ENCODE measurements around the gene NCKAP5.

NCKAP5 gene

DNA sequence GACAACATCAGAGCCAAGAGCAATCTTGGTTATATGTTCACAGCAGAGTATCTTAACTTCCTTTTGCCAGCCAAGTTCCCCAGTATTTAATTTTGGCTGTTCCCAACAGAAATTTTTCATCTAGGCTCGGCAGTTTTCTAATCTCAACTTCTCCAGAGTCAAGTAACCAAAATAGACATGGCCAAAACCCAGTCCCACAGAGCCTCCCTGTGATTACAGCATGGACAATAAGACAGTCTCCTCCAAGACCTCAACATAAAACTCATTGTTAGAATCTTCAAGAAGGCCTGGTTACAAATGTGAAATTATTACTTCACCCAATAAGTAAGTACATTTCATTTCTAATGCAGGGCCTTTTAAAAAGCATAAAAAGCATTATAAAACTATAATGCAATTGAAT, 445.7 kb downstream of the NCKAP5 start:
- DNase-seq, result no peak

DNA sequence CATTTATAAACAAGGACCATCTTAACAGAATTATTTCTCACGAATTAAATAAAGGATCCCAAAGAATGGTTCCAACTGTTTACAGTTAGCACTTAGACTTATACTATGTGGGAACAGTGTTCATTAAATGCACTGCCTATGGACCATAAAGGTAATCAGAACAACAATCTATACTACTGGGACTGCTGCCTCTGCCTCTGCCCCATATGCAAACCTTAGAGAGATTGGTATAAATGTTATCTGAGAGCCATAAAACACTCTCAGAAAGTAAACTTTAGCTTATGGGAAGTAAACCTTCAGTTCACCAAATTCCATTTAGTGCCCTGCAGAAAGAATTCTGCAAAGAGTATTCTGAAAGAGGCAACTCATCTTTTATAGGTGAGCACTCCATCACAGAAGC, 448.0 kb downstream of the NCKAP5 start:
- DNase-seq, result no peak

DNA sequence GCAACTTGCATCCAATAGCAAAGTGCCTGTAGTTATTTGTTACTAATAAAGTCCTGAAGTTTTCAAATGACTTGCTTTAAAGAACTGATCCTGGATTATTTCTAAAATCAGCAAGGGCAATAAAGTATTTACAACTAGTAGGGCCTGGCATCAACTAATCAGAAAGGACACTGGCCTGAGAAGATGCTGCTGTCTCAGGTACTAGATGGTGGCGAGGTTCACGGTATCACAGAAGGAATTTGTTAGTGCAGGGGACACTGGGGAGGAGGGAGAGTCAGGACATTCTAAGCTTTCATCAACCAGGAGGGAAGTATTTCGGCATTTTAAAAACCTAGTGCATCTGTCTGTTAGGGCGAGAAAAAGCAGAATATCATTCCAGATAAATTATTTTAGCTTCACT, 458.1 kb downstream of the NCKAP5 start:
- DNase-seq, result no peak

DNA sequence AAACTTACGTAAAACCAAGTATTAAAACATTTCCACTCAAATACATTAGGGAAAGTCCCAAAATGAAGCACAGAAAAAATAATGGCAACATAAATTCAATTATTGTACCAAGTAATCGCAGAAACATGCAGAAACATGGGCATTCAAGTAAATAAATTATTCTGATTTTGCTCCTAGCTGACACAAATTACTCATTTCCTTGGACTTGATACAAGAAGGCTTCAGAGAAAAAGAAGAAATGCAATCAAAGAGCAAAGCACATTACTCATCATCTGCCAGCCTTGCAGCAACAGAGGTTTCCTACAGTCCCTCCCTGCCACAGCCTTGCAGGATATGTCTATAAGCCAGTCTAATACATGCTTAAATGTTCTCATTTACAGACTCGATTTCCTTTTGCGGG, 458.5 kb downstream of the NCKAP5 start:
- no peak for DNase-seq

DNA sequence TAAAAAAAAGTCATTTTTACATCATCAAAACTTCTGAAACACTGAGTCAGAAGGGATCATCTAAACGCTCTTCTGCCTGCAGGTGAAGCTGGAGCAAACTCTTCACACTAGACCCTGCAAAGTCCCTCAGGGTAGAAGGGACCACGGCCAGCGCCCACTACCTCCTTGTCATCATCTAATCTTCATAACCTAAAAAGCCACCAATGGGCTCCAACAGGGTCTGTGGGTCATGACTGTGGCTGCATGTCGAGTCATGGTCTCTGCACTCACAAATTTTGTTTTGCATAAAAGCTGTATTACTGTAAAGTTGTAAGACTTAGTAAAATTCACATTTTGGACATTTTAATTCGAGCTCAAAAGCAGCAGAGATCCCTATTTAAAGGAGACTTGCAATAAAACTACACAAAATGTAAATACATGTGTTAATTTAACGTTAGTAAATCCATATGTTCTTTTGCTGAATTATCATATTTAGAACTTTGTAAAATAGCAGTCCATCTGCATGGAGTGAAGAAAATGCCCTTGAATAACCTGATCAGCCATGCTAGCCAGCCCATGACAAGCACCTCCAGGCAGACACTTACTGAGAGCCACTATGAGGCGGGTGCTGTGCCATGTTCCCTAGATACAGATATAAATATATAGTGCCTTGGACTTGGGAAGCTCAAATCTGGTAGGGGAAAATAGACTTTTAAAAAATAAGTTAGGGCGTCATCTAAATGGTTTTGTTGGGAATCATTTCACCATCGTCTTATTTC, 461.0 kb downstream of the NCKAP5 start:
- DNase-seq, result no peak

DNA sequence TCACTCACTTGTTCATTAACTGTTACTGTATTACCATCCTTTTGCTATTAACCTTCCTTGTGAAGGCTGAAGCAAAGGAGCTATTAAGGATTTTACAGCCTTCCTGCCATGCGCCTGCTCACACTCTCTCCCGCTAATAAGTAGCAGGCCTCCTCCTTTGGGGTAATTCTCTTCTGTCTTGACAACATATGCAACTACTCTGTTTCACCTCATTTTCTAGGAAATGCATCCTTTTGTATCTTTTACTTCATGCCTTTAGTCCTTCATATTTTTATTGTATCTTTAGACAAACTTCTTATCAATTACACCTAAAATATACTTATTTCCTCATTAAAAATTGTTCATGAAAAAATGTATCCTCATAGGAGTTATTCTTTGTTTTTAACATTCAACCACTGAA, 463.4 kb downstream of the NCKAP5 start:
- DNase-seq, result no peak

DNA sequence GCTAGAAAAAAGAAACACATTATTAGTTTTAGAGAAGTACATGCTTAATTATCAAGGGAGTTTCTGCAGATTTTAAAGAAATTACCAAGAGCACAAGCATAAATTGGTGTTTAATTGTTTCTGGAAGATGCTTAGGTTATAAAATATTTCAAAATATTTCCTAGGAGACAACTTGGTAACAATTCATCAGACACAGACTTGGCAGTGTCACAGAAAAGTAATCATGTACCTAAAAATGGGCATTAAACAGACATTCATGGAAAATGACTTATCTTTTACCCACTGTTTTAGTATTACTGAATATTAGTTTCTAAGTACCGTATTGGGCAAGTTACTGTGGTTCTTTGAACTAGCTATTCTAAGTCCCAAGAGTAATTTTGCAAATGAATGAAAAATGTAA, 469.5 kb downstream of the NCKAP5 start:
- no peak for DNase-seq

DNA sequence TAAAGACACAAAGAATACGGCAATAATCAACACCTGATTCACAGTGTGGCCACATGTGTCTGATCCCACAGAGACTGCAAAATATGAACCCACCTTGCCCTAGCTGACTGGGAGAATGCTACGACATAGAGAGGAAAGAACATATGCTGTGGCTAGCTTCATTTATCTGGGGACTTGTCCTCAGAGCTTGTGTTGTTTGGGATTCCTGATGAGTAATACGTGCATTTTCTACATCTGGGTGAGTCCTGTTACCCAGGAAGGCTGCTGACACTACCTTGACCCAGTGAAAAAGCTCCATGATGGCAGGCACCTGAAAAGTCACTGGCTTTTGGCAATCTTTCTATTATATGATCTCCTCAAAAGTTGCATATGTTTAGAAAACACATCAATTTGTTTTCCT, 470.6 kb downstream of the NCKAP5 start:
- no peak for DNase-seq

DNA sequence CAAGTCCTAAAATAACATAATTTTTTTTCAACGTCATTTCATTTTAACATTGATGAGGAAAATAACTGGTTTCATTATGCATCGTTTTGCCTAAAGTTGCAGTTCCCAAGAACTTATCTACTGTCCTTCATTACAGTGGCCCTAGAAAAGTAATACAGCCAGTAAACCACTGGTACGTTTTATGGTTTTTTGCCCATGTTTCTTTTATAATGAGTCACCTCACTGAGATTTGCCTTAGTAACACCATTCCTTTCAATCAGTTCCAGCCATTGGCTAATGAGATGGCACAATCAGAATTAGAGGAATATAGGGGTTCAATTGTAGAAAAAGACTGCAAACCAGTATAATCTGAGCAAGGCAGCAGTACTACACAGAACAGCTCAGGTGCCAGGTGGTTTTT, 475.7 kb downstream of the NCKAP5 start:
- DNase-seq, result no peak

DNA sequence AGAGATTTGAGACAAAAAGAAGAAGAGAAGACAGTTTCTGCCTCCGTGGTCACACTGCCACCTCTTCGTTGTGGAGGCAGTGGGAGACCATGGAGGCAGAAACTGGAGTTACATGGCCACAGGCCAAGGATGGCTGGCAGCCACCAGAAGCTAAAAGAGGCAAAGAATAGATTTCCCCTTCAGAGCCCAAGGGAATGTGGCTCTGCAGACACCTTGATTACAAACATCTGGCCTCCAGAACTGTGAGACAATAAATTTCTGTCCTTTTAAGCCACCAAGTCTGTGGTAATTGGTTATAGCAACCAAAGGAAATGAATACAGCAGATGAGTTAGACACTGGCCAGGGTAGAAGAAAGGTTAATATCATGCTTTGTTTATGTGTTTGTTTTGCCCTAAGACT, 477.9 kb downstream of the NCKAP5 start:
- DNase-seq, result no peak

DNA sequence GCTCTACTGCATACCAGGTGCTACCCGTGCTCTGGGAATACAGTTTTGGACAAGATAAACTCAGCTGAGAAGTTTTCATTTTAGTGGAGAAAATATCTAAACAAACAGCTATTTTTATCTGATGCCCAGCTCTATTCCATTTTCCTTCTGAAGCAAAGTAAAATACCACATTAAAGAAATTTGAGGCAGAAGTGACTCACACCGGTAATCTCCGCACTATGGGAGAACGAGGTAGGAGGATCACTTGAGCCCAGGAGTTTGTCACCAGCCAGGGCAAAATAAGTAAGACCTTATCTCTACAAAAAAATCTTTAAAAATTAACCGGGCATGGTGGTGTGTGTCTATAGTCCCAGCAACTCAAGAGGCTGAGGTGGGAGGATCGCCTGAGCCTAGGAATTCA, 482.1 kb downstream of the NCKAP5 start:
- DNase-seq, result no peak

DNA sequence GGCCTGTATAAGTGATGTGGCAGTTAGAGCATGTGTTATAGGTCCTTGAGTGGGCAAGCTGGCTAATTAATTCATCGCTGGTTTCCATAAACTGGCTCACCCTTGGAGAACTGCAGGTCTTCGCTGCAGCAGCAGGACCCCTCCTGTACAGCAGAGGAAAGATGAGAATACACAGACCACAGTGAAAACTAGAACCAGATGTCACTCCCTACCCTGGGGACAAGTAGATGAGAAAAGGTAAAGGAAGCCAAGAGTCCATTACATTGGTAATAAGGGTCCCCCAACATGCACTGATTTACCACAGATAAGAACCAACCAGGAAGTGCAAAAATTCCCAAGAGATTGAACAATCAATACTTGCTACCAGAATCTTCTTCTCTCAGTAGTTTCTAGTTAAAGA, 482.6 kb downstream of the NCKAP5 start:
- no peak for DNase-seq

DNA sequence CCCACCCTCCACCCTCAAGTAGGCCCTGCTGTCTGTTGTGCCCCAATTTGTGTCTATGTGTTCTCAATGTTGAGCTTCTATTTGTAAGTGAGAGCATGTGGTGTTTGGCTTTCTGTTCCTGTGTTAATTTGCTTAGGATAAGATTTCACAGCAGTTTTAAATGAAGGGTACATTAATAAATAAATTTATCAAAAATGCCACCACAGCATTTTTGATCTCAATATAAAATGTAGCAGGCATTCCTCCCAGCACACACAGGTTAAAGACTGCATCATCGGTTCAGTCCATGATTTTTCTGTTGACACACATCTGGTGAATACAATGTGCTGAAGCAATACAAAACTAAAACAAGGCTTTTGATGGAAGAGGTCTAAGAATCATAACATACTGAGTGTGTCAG, 486.2 kb downstream of the NCKAP5 start:
- no peak for DNase-seq

DNA sequence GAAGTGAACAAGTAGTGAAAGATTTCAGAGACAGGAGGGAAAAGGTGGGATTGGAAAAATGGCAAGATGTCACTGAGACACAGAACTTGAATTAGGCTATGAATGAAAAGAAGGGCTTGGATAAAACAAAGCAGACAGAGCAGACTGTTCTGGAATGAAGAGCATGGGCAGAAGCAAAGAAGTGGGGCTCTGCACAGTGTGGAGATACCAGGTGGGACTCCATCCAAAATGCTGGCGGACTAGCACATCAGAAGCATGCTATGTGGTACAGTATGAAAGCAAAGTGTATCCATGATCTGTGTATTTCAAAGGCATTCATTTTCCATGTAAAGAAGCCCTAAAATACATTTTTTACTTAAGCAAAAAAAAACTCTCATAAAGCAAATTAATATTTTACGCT, 487.4 kb downstream of the NCKAP5 start:
- DNase-seq, result no peak

DNA sequence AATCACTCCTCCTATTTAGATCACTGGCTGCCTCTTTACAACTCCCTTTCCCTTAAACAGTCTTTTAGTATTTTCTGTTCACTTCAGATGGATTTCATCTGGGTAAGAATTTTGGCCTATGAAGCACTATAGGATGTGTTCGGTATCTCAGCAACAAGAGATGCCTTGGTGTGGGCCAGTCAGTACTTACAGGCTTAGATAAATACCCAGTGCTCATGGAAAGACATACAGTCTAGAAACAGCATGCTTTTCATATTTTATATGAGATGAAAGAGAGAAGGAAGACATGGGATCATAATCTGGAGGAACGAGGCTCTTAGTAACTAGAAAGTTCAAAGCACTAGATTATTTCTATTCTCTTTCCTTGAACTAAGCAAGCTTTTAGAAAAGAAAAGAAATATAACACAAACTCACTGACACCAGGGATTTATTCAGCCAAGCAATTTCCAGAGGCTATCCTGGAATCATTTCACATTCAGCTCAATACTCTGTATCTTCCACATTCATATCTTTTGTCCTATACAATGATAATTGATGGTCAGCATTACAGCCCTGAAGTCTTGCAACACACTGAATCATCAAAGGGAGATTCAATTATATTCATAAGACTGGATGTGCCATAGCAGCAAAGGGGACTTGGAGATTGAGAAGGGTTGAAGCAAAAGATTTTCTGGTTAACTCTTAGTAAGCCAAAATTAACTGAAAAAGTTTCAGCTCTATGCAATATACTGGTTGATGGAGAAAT, 489.4 kb downstream of the NCKAP5 start:
- no peak for DNase-seq

DNA sequence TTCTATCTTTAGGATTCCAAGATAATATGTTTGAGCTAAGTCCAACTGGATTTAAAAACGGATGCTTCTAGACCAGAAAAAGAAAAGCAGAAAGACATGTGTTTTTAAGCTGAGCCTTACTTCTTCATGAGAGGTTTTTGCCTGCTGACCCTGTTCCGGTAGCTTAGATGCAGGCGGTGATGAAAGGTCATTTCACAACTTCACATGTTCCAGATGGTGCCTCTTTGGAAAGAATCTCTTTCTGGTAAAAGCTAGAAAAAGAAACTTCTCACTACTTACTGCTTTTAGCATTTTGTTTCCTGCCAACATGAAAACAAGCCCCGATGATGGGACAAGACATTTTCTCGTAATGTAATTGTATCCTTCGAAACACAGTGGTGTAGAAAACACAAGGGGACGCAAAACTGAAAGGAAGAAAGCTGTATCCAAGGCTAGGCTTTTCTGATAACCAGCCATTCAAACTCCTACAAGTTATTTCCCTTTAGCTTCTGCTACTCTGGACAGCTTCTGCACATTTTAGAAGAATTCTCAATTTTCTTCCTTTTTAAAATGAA, 490.9 kb downstream of the NCKAP5 start:
- no peak for DNase-seq

DNA sequence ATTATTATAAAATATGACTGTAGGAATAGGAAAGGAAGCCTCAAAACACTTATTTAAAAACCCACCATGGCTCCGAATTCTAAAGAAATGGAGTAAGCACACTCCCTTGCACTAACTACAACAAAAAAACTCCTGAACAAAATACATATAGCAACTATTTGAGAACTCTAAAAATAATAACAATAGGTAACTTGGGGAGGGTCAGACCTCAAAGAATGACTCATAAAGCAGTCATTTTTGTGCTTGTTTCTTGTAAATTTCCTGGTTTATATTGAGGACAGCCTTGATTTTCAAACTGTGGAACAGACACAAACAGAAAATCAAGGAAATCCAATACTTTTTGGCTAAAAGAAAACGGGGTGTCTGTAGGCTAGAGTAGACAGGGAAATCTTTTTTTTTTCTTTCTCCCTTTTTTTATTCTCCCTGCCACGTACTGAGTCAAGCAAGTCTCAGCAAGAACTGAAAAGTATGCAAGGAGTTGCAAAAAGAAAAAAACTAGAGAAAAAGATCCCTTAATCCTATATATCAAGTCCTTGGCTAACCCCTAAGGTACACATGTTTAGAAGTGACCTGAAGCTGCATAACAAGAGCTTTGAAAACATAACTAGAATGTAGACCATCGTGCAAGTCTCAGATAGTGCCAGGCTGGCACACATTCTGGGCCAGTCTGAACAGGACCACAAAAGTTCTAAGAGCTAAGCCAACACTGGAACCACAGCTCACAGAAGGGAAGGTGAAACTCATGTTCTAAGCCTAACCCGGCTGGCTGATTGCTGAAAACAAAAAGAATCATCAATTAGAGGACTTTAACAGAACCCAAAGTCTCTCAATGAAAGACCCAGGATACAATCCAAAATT, 495.2 kb downstream of the NCKAP5 start:
- DNase-seq, result no peak

DNA sequence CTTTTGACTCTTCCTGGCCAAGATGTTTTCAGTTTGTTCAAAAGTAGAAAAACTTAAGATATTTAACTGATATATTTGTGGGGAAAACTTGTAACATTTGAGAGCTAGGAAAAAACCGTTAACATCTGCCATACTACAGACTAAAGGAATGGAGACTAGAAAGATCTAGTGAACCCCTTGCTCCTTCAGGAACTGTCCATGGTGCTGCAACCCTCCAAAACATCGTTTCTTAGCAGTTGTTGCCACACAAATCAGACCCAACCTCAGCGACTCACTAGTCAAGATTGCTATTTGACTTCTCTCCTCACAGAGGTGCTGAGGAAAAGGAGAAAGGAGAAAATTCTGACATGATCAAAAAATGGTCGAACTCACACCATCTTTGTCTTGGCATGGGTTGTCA, 504.5 kb downstream of the NCKAP5 start:
- no peak for DNase-seq

DNA sequence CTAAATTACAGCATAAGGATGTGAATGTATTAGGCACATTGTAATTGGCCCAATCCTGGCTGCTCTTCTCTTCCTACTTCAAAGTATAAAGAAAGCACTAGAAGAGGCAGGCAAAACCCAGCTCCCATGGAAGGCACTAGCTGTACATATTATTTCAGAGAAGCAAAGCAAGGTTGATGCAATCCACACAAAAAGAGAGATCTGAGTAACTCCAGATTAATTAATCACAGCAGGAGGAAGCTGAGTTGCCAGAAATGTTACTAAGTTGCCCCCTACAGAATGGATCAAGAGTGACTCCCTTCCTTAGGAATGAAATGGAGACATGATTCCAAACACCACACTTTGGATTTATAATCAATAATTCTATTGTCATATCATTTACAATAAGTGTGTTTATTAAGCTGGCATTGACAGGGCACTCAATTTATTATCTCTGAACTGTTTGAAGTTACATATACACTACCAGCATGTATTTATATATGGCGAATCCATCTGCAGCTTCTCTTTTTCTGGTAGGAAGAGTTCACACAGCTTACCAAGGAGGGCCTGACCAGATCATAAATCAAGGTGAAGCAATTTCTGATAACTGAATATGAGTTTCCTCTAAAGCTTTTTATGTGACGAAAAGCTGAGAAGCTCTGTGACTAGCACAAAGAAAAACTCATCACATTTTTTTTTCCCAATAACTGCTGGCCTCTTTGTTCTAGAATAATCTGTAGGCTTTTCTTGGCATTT, 505.2 kb downstream of the NCKAP5 start:
- DNase-seq, result no peak

DNA sequence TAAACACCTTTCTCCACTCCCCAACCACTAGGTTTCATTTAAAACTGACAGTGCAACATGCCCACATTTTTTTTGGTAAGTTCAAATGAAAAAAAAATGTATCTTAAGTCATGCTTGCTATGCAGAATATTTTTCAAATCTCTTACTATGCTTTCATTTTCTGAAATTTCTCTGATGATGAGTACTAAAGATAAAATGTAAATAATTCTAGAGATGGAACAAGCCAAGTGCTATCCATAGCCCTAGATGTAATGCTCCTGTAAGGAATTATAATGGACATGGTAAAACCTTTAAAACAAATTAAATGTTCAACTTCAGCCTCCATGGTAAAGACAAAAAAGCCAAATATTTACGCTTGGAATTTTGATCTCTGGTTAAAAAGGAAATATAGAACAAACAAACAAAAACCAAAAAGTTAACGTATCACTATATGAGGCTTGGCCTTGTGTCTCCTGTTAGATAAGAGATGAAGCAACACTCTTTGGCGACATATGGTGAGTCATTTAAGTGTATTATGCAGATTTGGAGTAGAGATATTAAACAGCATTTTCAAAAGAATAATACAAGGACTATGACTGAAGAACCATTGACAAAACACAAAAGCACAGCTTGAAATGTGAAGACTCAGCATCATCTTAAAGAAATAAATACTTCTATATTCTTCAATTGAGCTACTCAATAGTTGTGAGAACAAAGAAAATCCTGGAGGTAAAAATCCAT, 506.2 kb downstream of the NCKAP5 start:
- DNase-seq, result no peak

DNA sequence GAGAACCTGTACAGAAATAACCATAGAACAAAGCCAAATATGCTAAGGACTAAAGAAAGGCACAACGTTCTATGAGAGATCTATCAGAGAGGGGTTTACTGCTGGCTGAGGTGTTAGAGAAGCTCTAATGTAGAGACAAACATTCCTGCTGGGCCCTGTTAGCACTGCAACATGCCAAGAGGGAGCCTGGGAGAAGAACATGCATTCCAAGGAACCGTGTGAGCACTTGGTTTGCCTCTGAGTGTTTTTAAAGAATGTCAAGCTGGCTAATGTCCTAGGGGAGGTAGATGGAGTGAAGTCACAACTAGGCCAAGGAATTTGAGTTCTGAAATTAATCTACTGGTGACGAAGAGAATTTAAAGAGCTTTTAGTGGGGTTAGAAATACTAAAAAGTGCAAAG, 514.0 kb downstream of the NCKAP5 start:
- no peak for DNase-seq

DNA sequence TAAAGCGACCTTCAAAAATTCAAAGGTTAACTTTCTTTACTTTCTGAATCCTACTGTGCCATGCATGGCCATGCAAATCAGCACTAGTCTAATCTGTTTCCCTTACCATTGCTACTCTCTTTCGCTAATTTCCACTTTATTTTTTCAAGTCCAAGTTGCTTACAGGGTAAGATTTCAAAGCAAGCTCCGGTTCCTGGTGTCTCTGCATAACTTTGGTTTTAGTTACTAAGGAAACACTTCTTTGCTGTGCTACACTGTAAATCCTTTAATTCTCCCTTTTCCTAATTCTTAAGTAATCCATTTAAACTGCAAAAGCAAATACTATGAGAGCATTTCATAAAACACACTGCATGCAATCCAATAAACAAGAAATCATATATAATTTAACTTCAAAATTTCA, 514.7 kb downstream of the NCKAP5 start:
- no peak for DNase-seq
